Measurements from ENCODE around the gene HPSE2. TPM values are rescaled to one million over a fixed set of nuclear protein-coding genes. Genes with fewer than 3 reads are reported as not detected.

The HPSE2 gene
- total and polyA plus RNA-seq, 2 donors (not counting 1 experiment from before 2014, with no cell fraction given): not detected

DNA sequence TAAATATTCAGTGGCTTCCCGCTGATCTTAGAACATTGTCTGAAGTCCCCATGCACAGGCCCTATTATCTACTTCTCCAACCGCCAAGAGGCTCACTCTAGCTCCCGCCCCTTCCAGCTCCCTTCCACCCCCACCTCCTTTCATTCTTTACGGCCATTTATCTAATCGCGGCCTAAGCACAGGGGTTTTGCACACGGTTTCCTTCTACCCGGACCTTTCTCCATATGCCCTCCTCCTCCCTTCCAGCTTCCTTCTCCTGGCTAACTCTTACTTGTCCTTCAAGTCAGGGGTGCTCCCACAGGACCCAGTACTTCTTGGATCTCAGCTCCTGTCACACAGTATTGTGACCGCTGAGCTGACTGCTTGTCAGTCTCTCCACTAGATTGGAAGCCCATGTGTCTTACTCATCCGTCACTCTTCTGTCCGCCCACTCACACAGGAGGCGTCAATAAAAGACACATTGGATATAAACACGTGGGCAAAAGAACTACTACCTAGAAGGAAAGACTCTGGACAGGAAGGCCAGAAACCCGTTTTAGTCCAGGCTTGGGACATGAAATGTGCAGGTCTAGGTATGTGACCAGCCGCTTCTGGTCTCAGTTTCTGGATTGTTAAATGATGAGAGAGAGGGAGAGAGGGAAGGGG, 768.7 kb downstream of the HPSE2 start:
- H3K4me1 ChIP-seq (ENCODE audit: control insufficient read depth in 2 of 2, insufficient read depth in 2 of 2, low read length in 2 of 2): peaks cover 4 to 5% of the 10 kb centered on the region in 2 donors
- H3K9ac ChIP-seq (ENCODE audit: low read length): peak overlapping the region; percentile 95
- peak overlapping the region; percentile 100 for H3K4me2 ChIP-seq (replicated peaks; ENCODE audit: low read depth, low read length, poor library complexity, severe bottlenecking)
- ATAC-seq (ENCODE audit: low read depth) (no peak), DNase-seq (no peak)
- H3K4me1 Mint-ChIP-seq: peaks cover 6% of the 10 kb centered on the region
- peak overlapping the region in 1 of 5 experiments; percentile 91 for H3K4me3 ChIP-seq (ENCODE audit: control extremely low read depth in 1 of 5, extremely low read depth in 1 of 5, insufficient read depth in 1 of 5, low read depth in 2 of 5, low read length in 4 of 5)
- H3K79me2 ChIP-seq (ENCODE audit: control insufficient read depth, insufficient read depth, low read length): no peaks in the 10 kb centered on the region
- no peaks in the 10 kb centered on the region for H3K9me3 Mint-ChIP-seq (ENCODE audit: insufficient read depth)
- CTCF ChIA-PET: interaction anchor here (0.6 to 8.6 kb wide), 42 partner anchors 9 to 1244 kb away, joined by 3 to 141 read pairs (median 4); no protein-coding TSS in a partner anchor
- 87% methylated on average over 14 of the region's 15 CpGs for WGBS (ENCODE audit: insufficient coverage)
- peak overlapping the region; percentile 100 for H2AFZ ChIP-seq (ENCODE audit: insufficient read depth, low read depth, low read length, poor library complexity, severe bottlenecking)
- POLR2A ChIA-PET: interaction anchor here (1.2 kb wide), 1 partner anchor 21 kb away, joined by 3 read pairs; no protein-coding TSS in a partner anchor
- peaks cover 0 to 9% (median 3%) of the 10 kb centered on the region in 4 experiments for H3K27me3 ChIP-seq (replicated peaks in 1 of 4; ENCODE audit: control extremely low read depth in 1 of 4, control insufficient read depth in 3 of 4, insufficient read depth in 4 of 4, low read length in 3 of 4)
- no peak overlapping the region for H3K27ac Mint-ChIP-seq
- H3K4me3 Mint-ChIP-seq: peak overlapping the region; percentile 98
- no peak overlapping the region for H3K27ac ChIP-seq (ENCODE audit: low read length in 2 of 2)
- intact Hi-C loops (cut with micrococcal nuclease): loop anchor here (1.0 to 5.0 kb wide), 4 partner anchors 21 to 779 kb away; partner anchors contain the start of genes HPS1 and R3HCC1L
- H3K9me3 ChIP-seq (ENCODE audit: control extremely low read depth in 1 of 3, control insufficient read depth in 2 of 3, insufficient read depth in 1 of 3, low read length in 2 of 3): no peaks in the 10 kb centered on the region
- no peak for TF ChIP-seq CTCF (IDR thresholded peaks at IDR 0.05)
- TF ChIP-seq EZH2 (IDR thresholded peaks at IDR 0.05; ENCODE audit: borderline replicate concordance, insufficient read depth, low read depth, low read length, poor library complexity, severe bottlenecking): no peak
- no peaks in the 10 kb centered on the region for H4K20me1 ChIP-seq (ENCODE audit: control insufficient read depth, insufficient read depth, low read length, poor library complexity, severe bottlenecking)
- H3K27me3 Mint-ChIP-seq: peaks cover 14% of the 10 kb centered on the region
- H3K36me3 ChIP-seq (replicated peaks in 1 of 2; ENCODE audit: control extremely low read depth in 1 of 2, control insufficient read depth in 1 of 2, extremely low read depth in 1 of 2, insufficient read depth in 2 of 2, low read length in 1 of 2): no peaks in the 10 kb centered on the region

- 100% methylated on average over 2 of the region's 3 CpGs for WGBS (ENCODE audit: insufficient coverage)
- H3K4me3 Mint-ChIP-seq: no peak overlapping the region
Observed at GRCh38 chr10:98465866-98466265, 769.8 kb downstream of the HPSE2 start.

More at GRCh38 chr10:98465866-98466265, 769.8 kb downstream of the HPSE2 start:
- CTCF ChIA-PET: interaction anchor here (1.2 to 8.6 kb wide), 6 partner anchors 40 to 1245 kb away, joined by 3 to 141 read pairs (median 20); no protein-coding TSS in a partner anchor
- Mint-ChIP-seq H3K9me3 (ENCODE audit: insufficient read depth) (no peaks in the 10 kb centered on the region), H3K27ac (no peak overlapping the region), H3K4me1 (peaks cover 6% of the 10 kb centered on the region), H3K27me3 (peaks cover 14% of the 10 kb centered on the region)
- Histone ChIP-seq H3K4me2 (replicated peaks; ENCODE audit: low read depth, low read length, poor library complexity, severe bottlenecking) (no peak overlapping the region), H3K27ac (ENCODE audit: low read length in 2 of 2) (no peak overlapping the region), H3K79me2 (ENCODE audit: control insufficient read depth, insufficient read depth, low read length) (no peaks in the 10 kb centered on the region), H3K27me3 (replicated peaks in 1 of 4; ENCODE audit: control extremely low read depth in 1 of 4, control insufficient read depth in 3 of 4, insufficient read depth in 4 of 4, low read length in 3 of 4) (peaks cover 0 to 9% (median 3%) of the 10 kb centered on the region in 4 experiments), H3K4me1 (ENCODE audit: control insufficient read depth in 2 of 2, insufficient read depth in 2 of 2, low read length in 2 of 2) (peaks cover 4 to 5% of the 10 kb centered on the region in 2 donors), H2AFZ (ENCODE audit: insufficient read depth, low read depth, low read length, poor library complexity, severe bottlenecking) (no peak overlapping the region), H4K20me1 (ENCODE audit: control insufficient read depth, insufficient read depth, low read length, poor library complexity, severe bottlenecking) (no peaks in the 10 kb centered on the region), H3K36me3 (replicated peaks in 1 of 2; ENCODE audit: control extremely low read depth in 1 of 2, control insufficient read depth in 1 of 2, extremely low read depth in 1 of 2, insufficient read depth in 2 of 2, low read length in 1 of 2) (no peaks in the 10 kb centered on the region), H3K9me3 (ENCODE audit: control extremely low read depth in 1 of 3, control insufficient read depth in 2 of 3, insufficient read depth in 1 of 3, low read length in 2 of 3) (no peaks in the 10 kb centered on the region), H3K9ac (ENCODE audit: low read length) (no peak overlapping the region), H3K4me3 (ENCODE audit: control extremely low read depth in 1 of 5, extremely low read depth in 1 of 5, insufficient read depth in 1 of 5, low read depth in 2 of 5, low read length in 4 of 5) (no peak overlapping the region)
- DNase-seq (no peak), ATAC-seq (ENCODE audit: low read depth) (no peak)
- intact Hi-C loops (cut with micrococcal nuclease): loop anchor here (5.0 kb wide), 1 partner anchor 334 kb away; the partner anchor contains the start of gene R3HCC1L
- POLR2A ChIA-PET: interaction anchor here (0.6 to 0.7 kb wide), 2 partner anchors 227 to 1517 kb away, joined by 3 to 4 read pairs; no protein-coding TSS in a partner anchor
- TF ChIP-seq EZH2 (IDR thresholded peaks at IDR 0.05; ENCODE audit: borderline replicate concordance, insufficient read depth, low read depth, low read length, poor library complexity, severe bottlenecking) (no peak), CTCF (IDR thresholded peaks at IDR 0.05) (no peak)
